Mononuclear cell (primary cell): ENCODE measurements around the gene RNF167. TPM values are rescaled to one million over a fixed set of nuclear protein-coding genes. Genes with fewer than 3 reads are reported as not detected.

Experiments used
- H3K27me3 ChIP-seq: 2 replicates; pipeline ENCODE4 v1.6.0; 2011; ENCODE audit warnings: low read length, control low read depth; ENCODE audit not compliant: insufficient read depth
- H3K4me1 ChIP-seq: 2 replicates; pipeline ENCODE4 v1.5.1; 2011; ENCODE audit warnings: mild to moderate bottlenecking, low read length, control low read depth; ENCODE audit not compliant: insufficient read depth
- H3K4me3 ChIP-seq: 2 replicates; pipeline ENCODE4 v1.5.1; 2011; ENCODE audit warnings: mild to moderate bottlenecking, low read length, moderate library complexity
- H3K9me3 ChIP-seq: 2 replicates; pipeline ENCODE4 v1.5.1; 2011; ENCODE audit warnings: low read depth, mild to moderate bottlenecking, control low read depth, low read length
- total RNA-seq: library from RNA; depleted of rRNA; stranded (reverse); fragments of >200 nt; gene quantifications from one replicate; pipeline ENCODE4 v1.2.3, GENCODE V29; 2012

The RNF167 gene
- total RNA-seq, 1 donor, result 19.3 TPM

- no peaks in the 10 kb centered on the region for H3K27me3 ChIP-seq
- peak overlapping the region; percentile 98 for H3K4me3 ChIP-seq
- H3K4me1 ChIP-seq, result peaks cover 66% of the 10 kb centered on the region
- no peaks in the 10 kb centered on the region for H3K9me3 ChIP-seq
Observed at GRCh38 chr17:4940555-4941318, 669 bp downstream of the RNF167 start.

- Histone ChIP-seq H3K4me1 (peaks cover 71% of the 10 kb centered on the region), H3K4me3 (peak overlapping the region; percentile 98), H3K27me3 (no peaks in the 10 kb centered on the region), H3K9me3 (no peaks in the 10 kb centered on the region)
Observed at GRCh38 chr17:4941319-4941610, 1.2 kb downstream of the RNF167 start.

GRCh38 chr17:4942760-4943508 is 2.9 kb downstream of the RNF167 start:
- Histone ChIP-seq H3K4me3 (no peak overlapping the region), H3K9me3 (no peaks in the 10 kb centered on the region), H3K27me3 (no peaks in the 10 kb centered on the region)

GRCh38 chr17:4944163-4944553 is 4.1 kb downstream of the RNF167 start:
- H3K4me1 ChIP-seq, result peaks cover 67% of the 10 kb centered on the region
- H3K4me3 ChIP-seq, result peak overlapping the region; percentile 99
- H3K9me3 ChIP-seq, result no peaks in the 10 kb centered on the region
- no peaks in the 10 kb centered on the region for H3K27me3 ChIP-seq

More at GRCh38 chr17:4942760-4943508, 2.9 kb downstream of the RNF167 start:
- peaks cover 79% of the 10 kb centered on the region for H3K4me1 ChIP-seq

GRCh38 chr17:4944554-4945175 is 4.6 kb downstream of the RNF167 start:
- H3K27me3 ChIP-seq, result no peaks in the 10 kb centered on the region
- H3K9me3 ChIP-seq, result no peaks in the 10 kb centered on the region
- peak overlapping the region; percentile 99 for H3K4me3 ChIP-seq
- peaks cover 63% of the 10 kb centered on the region for H3K4me1 ChIP-seq

- Histone ChIP-seq H3K27me3 (no peaks in the 10 kb centered on the region), H3K4me1 (peaks cover 67% of the 10 kb centered on the region), H3K4me3 (peak overlapping the region; percentile 99), H3K9me3 (no peaks in the 10 kb centered on the region)
Observed at GRCh38 chr17:4945176-4945943, 5.3 kb downstream of the RNF167 start.

GRCh38 chr17:4945944-4946280 is 5.8 kb downstream of the RNF167 start:
- no peaks in the 10 kb centered on the region for H3K9me3 ChIP-seq
- H3K4me1 ChIP-seq, result peaks cover 72% of the 10 kb centered on the region
- H3K27me3 ChIP-seq, result no peaks in the 10 kb centered on the region
- peak overlapping the region; percentile 99 for H3K4me3 ChIP-seq

GRCh38 chr17:4946312-4946976 is 6.4 kb downstream of the RNF167 start:
- no peaks in the 10 kb centered on the region for H3K27me3 ChIP-seq
- peaks cover 72% of the 10 kb centered on the region for H3K4me1 ChIP-seq
- no peaks in the 10 kb centered on the region for H3K9me3 ChIP-seq
- peak overlapping the region; percentile 99 for H3K4me3 ChIP-seq

GRCh38 chr17:4947010-4947410 is 6.9 kb downstream of the RNF167 start:
- H3K27me3 ChIP-seq, result no peaks in the 10 kb centered on the region
- peak overlapping the region; percentile 99 for H3K4me3 ChIP-seq
- H3K4me1 ChIP-seq, result peaks cover 69% of the 10 kb centered on the region
- no peaks in the 10 kb centered on the region for H3K9me3 ChIP-seq

GRCh38 chr17:4947411-4948165 is 7.5 kb downstream of the RNF167 start:
- H3K4me1 ChIP-seq, result peaks cover 63% of the 10 kb centered on the region
- no peaks in the 10 kb centered on the region for H3K27me3 ChIP-seq
- no peaks in the 10 kb centered on the region for H3K9me3 ChIP-seq
- peak overlapping the region; percentile 99 for H3K4me3 ChIP-seq

- Histone ChIP-seq H3K4me1 (peaks cover 56% of the 10 kb centered on the region), H3K27me3 (no peaks in the 10 kb centered on the region)
Observed at GRCh38 chr17:4948166-4948930, 8.3 kb downstream of the RNF167 start, which contains the start of gene PFN1. PFN1 (minus strand) TSS chr17:4948530; CDS start chr17:4948394, 136 bp downstream.

GRCh38 chr17:4948931-4949320 is 8.9 kb downstream of the RNF167 start:
- Histone ChIP-seq H3K27me3 (no peaks in the 10 kb centered on the region), H3K9me3 (no peaks in the 10 kb centered on the region), H3K4me3 (peak overlapping the region; percentile 99), H3K4me1 (peaks cover 50% of the 10 kb centered on the region)

More at GRCh38 chr17:4948166-4948930, 8.3 kb downstream of the RNF167 start, which contains the start of gene PFN1:
- H3K4me3 ChIP-seq, result peak within 1 kb of the TSS; percentile 99
- H3K9me3 ChIP-seq, result no peaks in the 10 kb centered on the region

GRCh38 chr17:4949321-4950074 is 9.4 kb downstream of the RNF167 start:
- H3K9me3 ChIP-seq, result no peaks in the 10 kb centered on the region
- peak overlapping the region; percentile 99 for H3K4me3 ChIP-seq
- peaks cover 44% of the 10 kb centered on the region for H3K4me1 ChIP-seq
- no peaks in the 10 kb centered on the region for H3K27me3 ChIP-seq
